PC-9 (cell line): Measurements from ENCODE around the gene CPHXL. TPM values are rescaled to one million over a fixed set of nuclear protein-coding genes. Genes with fewer than 3 reads are reported as not detected.

Source experiments
- BruUV-seq: library from RNA; stranded (reverse); fragments of 400-500 nt; replicated peaks from 2 replicates; lab custom pipeline; 2021; lab: Mats Ljungman, UMichigan
- CTCF ChIA-PET: fragments of 300-600 bp; sonication (Branson Sonifier 250); formaldehyde crosslinking; loops from one replicate; lab custom pipeline; 2022; ENCODE audit warnings: antibody characterized with exemption; lab: Charles Lee
- POLR2A ChIA-PET: fragments of 300-600 bp; sonication (Branson Sonifier 250); formaldehyde crosslinking; loops from one replicate; lab custom pipeline; 2022; ENCODE audit warnings: antibody characterized with exemption; ENCODE audit not compliant: unreplicated experiment; lab: Charles Lee
- DNase-seq, 2 experiments: peaks; one replicate each; pipeline versions ENCODE4 v3.0.0 to v3.0.0-alpha.2; 2015 to 2022; ENCODE audit warnings: mixed read lengths in 1 of 2
- H2AFZ ChIP-seq: fragments of 200-600 bp; sonication (generic); 2 replicates; pipeline ENCODE4 v1.8.1; 2017; ENCODE audit warnings: antibody characterized with exemption
- H3F3A ChIP-seq: fragments of 200-600 bp; sonication (generic); 2 replicates; pipeline ENCODE4 v1.8.1; 2017; ENCODE audit warnings: antibody characterized with exemption, mild to moderate bottlenecking, low read depth; ENCODE audit not compliant: insufficient read depth
- H3K27ac ChIP-seq: fragments of 200-600 bp; sonication (generic); 2 replicates; pipeline ENCODE4 v1.6.1; 2016; ENCODE audit warnings: mixed run types
- H3K27me3 ChIP-seq: fragments of 200-600 bp; sonication (generic); 2 replicates; pipeline ENCODE4 v1.6.1; 2016; ENCODE audit warnings: low read depth, mixed run types; ENCODE audit not compliant: insufficient read depth
- H3K36me3 ChIP-seq: fragments of 200-600 bp; sonication (generic); 2 replicates; pipeline ENCODE4 v1.6.1; 2016; ENCODE audit warnings: low read depth, mixed run types
- H3K4me1 ChIP-seq: fragments of 200-600 bp; sonication (generic); replicated peaks from 2 replicates; pipeline ENCODE4 v1.6.1; 2016; ENCODE audit warnings: mixed run types; ENCODE audit not compliant: insufficient read depth
- H3K4me2 ChIP-seq: fragments of 200-600 bp; sonication (generic); 2 replicates; pipeline ENCODE4 v1.6.1; 2017; ENCODE audit warnings: mixed run types
- H3K4me3 ChIP-seq: fragments of 200-600 bp; sonication (generic); 2 replicates; pipeline ENCODE4 v1.6.1; 2016; ENCODE audit warnings: mixed run types
- H3K79me2 ChIP-seq: fragments of 200-600 bp; sonication (generic); 2 replicates; pipeline ENCODE4 v1.6.1; 2017; ENCODE audit warnings: low read depth, mixed run types
- H3K9me2 ChIP-seq: fragments of 200-600 bp; sonication (generic); 2 replicates; pipeline ENCODE4 v1.8.1; 2017; ENCODE audit warnings: mild to moderate bottlenecking; ENCODE audit not compliant: insufficient read depth
- H3K9me3 ChIP-seq: fragments of 200-600 bp; sonication (generic); 2 replicates; pipeline ENCODE4 v1.8.1; 2016; ENCODE audit warnings: low read depth; ENCODE audit not compliant: insufficient read depth
- H4K20me1 ChIP-seq: fragments of 200-600 bp; sonication (generic); 2 replicates; pipeline ENCODE4 v1.8.1; 2017; ENCODE audit not compliant: insufficient read depth
- EZH2 ChIP-seq: fragments of 200-600 bp; sonication (generic); IDR thresholded peaks from 2 replicates; pipeline ENCODE4 v1.8.0; 2017; ENCODE audit warnings: antibody characterized with exemption, low read depth
- intact Hi-C: fragments of 100-400 bp; cut with micrococcal nuclease; formaldehyde crosslinking; loops from one replicate; pipeline ENCODE4 v1.10.0; 2022; ENCODE audit not compliant: unreplicated experiment
- total RNA-seq: library from RNA; stranded (reverse); gene quantifications from 2 replicates; pipeline ENCODE4 v1.2.3, GENCODE V29; 2021
- TF ChIP-seq, protein P1 (sequence below): fragments of 200-600 bp; sonication (generic); conservative IDR thresholded peaks from 2 replicates; pipeline ENCODE4 v1.6.1; 2017; ENCODE audit warnings: mixed run types, antibody characterized with exemption, mild to moderate bottlenecking, moderate library complexity

Gene CPHXL
- total RNA-seq, 1 experiment from 2014 or later: not detected

DNA sequence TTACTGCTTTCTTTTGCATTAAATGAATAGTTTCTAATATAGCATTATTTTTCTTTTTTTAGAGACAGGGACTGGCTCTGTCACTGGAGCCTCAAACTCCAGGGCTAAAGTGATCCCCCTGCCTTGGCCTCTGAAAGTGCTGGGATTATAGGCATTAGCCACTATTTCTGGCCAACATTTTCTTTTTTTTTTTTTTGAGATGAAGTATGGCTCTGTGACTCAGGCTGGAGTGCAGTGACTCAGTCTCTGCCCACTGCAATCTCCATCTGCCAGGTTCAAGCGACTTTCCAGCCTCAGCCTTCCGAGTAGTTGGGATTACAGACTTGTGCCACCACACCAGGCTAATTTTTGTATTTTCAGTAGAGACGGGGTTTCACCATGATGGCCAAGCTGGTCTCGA is 23.0 kb downstream of the CPHXL start:
- Histone ChIP-seq H3K9me3 (no peaks in the 10 kb centered on the region), H3F3A (no peaks in the 10 kb centered on the region), H3K9me2 (no peaks in the 10 kb centered on the region; the same call in 1 of the 2 replicates), H3K27ac (no peak overlapping the region), H3K79me2 (no peaks in the 10 kb centered on the region), H3K4me1 (no peaks in the 10 kb centered on the region), H3K4me2 (no peak overlapping the region), H3K4me3 (no peak overlapping the region), H3K36me3 (no peaks in the 10 kb centered on the region), H2AFZ (no peak overlapping the region), H3K27me3 (no peaks in the 10 kb centered on the region), H4K20me1 (no peaks in the 10 kb centered on the region)
- DNase-seq: no peak
- no peak for TF ChIP-seq EZH2
- TF ChIP-seq, protein P1, sequence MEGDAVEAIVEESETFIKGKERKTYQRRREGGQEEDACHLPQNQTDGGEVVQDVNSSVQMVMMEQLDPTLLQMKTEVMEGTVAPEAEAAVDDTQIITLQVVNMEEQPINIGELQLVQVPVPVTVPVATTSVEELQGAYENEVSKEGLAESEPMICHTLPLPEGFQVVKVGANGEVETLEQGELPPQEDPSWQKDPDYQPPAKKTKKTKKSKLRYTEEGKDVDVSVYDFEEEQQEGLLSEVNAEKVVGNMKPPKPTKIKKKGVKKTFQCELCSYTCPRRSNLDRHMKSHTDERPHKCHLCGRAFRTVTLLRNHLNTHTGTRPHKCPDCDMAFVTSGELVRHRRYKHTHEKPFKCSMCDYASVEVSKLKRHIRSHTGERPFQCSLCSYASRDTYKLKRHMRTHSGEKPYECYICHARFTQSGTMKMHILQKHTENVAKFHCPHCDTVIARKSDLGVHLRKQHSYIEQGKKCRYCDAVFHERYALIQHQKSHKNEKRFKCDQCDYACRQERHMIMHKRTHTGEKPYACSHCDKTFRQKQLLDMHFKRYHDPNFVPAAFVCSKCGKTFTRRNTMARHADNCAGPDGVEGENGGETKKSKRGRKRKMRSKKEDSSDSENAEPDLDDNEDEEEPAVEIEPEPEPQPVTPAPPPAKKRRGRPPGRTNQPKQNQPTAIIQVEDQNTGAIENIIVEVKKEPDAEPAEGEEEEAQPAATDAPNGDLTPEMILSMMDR: no peak
- BruUV-seq: no TSS peak
- CTCF ChIA-PET: interaction anchor here (0.7 kb wide), 1 partner anchor 1380 kb away, joined by 5 read pairs; no protein-coding TSS in a partner anchor
- intact Hi-C loops: no loop called here
- POLR2A ChIA-PET: no interaction called here

DNA sequence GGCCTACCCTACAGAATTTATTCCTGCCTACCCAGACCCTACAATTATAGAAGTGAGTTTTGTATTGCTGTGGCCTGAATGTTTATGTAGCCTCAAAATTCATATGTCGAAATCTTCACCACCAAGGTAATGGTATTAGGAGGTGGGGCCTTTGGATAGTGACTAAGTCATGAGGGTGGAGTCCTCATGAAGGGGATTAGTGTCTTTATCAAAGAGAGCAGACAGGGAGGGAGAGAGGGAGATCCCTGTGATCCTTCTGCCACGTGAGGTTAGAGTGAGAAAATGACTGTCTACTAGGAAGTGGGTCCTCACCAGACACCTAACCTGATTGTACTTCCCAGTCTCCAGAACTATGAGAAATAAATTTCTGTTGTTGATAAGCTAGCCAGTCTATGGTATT is 24.0 kb downstream of the CPHXL start:
- intact Hi-C loops: no loop called here
- Histone ChIP-seq H3K27me3 (no peaks in the 10 kb centered on the region), H3K4me2 (no peak overlapping the region), H3K9me3 (no peaks in the 10 kb centered on the region), H3K36me3 (no peaks in the 10 kb centered on the region), H3K79me2 (no peaks in the 10 kb centered on the region), H4K20me1 (no peaks in the 10 kb centered on the region), H3K9me2 (no peaks in the 10 kb centered on the region; the same call in 1 of the 2 replicates), H3K4me1 (no peaks in the 10 kb centered on the region), H3K4me3 (no peak overlapping the region), H3K27ac (no peak overlapping the region), H2AFZ (no peak overlapping the region), H3F3A (no peaks in the 10 kb centered on the region)
- POLR2A ChIA-PET: interaction anchor here (0.6 kb wide), 1 partner anchor 960 kb away, joined by 3 read pairs; no protein-coding TSS in a partner anchor
- DNase-seq: no peak
- TF ChIP-seq EZH2: no peak
- TF ChIP-seq, protein P1: no peak
- CTCF ChIA-PET: no interaction called here
- BruUV-seq: no TSS peak

DNA sequence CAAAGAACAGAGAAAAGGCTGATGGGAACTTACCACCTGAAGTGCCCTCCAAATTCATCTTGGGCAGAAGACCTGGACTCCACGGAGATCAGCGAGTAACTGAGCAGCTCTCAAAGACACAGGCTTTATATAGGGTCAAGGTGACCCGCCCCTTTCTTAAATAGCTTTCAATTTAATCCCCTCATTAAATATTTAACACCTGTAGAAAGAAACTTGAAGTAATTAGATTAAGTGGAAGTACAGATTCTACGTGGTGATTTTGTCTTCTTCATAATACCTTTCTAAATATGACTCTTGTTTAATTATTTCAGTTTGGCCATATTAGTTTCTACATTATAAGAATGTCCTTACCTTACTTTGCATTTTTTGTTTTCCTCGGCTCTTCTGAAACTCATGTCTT is 24.9 kb downstream of the CPHXL start, which contains the start of gene DUXB:
TSS of gene DUXB (minus strand) at position 101 of the 400 bp plus-strand sequence. CDS start at position 58, 43 bp downstream.
- Histone ChIP-seq H3F3A (no peaks in the 10 kb centered on the region), H3K79me2 (no peaks in the 10 kb centered on the region), H3K27ac (no peak within 1 kb of the TSS), H4K20me1 (no peaks in the 10 kb centered on the region), H3K4me3 (no peak within 1 kb of the TSS), H3K27me3 (no peaks in the 10 kb centered on the region), H3K9me3 (no peaks in the 10 kb centered on the region), H3K9me2 (no peaks in the 10 kb centered on the region; the same call in 1 of the 2 replicates), H3K4me2 (no peak within 1 kb of the TSS), H2AFZ (no peak within 1 kb of the TSS), H3K36me3 (no peaks in the 10 kb centered on the region), H3K4me1 (no peaks in the 10 kb centered on the region)
- intact Hi-C loops: no loop called here
- CTCF ChIA-PET: no interaction called here
- no TSS peak for BruUV-seq
- no peak for DNase-seq
- POLR2A ChIA-PET: no interaction called here
- TF ChIP-seq, protein P1: no peak
- no peak for TF ChIP-seq EZH2
